Duodenal mucosa (tissue), 2 donors: ENCODE data around the gene CDH24.
A peak's percentile ranks its signal among the peaks of the same experiment; 100 is the strongest.
"Not testable (repeated sequence)": the region's sequence is repeated elsewhere in the genome, so short reads cannot be mapped to it uniquely, and the experiment has no call there.

ENCODE experiments used
- H3K27ac ChIP-seq: one replicate; pipeline ENCODE4 v1.7.0; 2013; ENCODE audit warnings: low read depth, low read length
- H3K27me3 ChIP-seq, 2 donors: one replicate each; pipeline ENCODE4 v1.7.0; 2013; ENCODE audit warnings: low read length in 2 of 2, control low read depth in 1 of 2; ENCODE audit not compliant: insufficient read depth in 2 of 2, control insufficient read depth in 1 of 2
- H3K36me3 ChIP-seq, 2 donors: one replicate each; pipeline ENCODE4 v1.7.0; 2013; ENCODE audit warnings: low read length in 2 of 2, control low read depth in 1 of 2; ENCODE audit not compliant: insufficient read depth in 2 of 2, control insufficient read depth in 1 of 2
- H3K4me1 ChIP-seq, 2 donors: one replicate each; pipeline ENCODE4 v1.7.0; 2013; ENCODE audit warnings: low read length in 2 of 2, control low read depth in 1 of 2; ENCODE audit not compliant: insufficient read depth in 2 of 2, control insufficient read depth in 1 of 2
- H3K4me3 ChIP-seq, 2 donors: one replicate each; pipeline ENCODE4 v1.7.0; 2013; ENCODE audit warnings: low read length in 2 of 2, low read depth in 1 of 2
- H3K9ac ChIP-seq, 2 donors: one replicate each; pipeline ENCODE4 v1.7.0; 2013; ENCODE audit warnings: low read length in 2 of 2, low read depth in 1 of 2
- H3K9me3 ChIP-seq, 2 donors: one replicate each; pipeline ENCODE4 v1.7.0; 2013; ENCODE audit warnings: low read length in 2 of 2, control low read depth in 1 of 2; ENCODE audit not compliant: control insufficient read depth in 1 of 2

The CDH24 gene

DNA sequence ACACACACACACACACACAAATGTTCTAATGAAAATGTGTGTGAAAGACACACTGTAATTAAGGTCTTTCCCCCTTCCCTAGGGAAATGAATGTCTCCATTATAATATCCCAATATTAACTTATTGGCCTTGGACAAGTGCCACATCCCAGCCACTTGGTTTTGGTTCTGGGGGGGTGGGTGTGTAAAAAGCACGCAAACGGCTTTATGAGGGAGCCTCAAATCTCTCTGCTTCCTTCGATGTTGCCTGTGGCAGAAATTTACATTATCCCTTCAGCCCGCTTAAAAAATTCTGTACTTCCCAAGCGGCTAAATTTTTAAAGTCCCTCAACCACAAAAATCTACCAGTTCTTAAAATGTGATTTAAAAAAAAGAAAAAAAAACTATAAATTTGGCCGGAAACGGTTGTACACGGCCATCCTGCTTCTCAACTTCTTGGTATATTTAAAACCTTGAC is 47.8 kb downstream of the CDH24 start:
- Histone ChIP-seq H3K9ac (peak overlapping the region; percentile 56 to 60), H3K36me3 (no peaks in the 10 kb centered on the region), H3K4me1 (peaks cover 14 to 30% of the 10 kb centered on the region in 2 donors), H3K9me3 (no peaks in the 10 kb centered on the region), H3K27me3 (no peaks in the 10 kb centered on the region), H3K4me3 (peak overlapping the region; percentile 75 to 76), H3K27ac (no peak overlapping the region)

DNA sequence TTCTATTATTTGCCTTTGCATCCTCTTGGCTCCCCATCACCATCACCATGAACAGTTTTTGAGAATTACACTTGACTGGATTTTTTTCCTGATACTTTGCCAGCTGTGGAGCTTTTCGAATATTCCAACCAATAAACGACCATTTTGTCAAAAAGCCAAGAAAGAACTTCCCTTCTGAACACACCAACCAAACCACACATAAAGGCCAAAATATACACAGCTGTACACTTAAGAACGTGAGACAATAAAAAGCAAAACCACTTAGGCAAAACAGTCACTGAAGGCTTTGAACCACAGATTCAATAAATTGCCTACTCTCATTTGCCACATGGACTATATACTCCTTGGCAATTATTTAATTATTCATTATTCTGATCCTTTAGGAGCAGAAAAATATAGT is 48.5 kb downstream of the CDH24 start:
- Histone ChIP-seq H3K27me3 (no peaks in the 10 kb centered on the region), H3K9me3 (no peaks in the 10 kb centered on the region), H3K4me3 (peak overlapping the region in 1 of 2 donors; percentile 7), H3K27ac (no peak overlapping the region), H3K9ac (peak overlapping the region in 1 of 2 donors; percentile 11), H3K36me3 (no peaks in the 10 kb centered on the region), H3K4me1 (peaks cover 14 to 30% of the 10 kb centered on the region in 2 donors)

DNA sequence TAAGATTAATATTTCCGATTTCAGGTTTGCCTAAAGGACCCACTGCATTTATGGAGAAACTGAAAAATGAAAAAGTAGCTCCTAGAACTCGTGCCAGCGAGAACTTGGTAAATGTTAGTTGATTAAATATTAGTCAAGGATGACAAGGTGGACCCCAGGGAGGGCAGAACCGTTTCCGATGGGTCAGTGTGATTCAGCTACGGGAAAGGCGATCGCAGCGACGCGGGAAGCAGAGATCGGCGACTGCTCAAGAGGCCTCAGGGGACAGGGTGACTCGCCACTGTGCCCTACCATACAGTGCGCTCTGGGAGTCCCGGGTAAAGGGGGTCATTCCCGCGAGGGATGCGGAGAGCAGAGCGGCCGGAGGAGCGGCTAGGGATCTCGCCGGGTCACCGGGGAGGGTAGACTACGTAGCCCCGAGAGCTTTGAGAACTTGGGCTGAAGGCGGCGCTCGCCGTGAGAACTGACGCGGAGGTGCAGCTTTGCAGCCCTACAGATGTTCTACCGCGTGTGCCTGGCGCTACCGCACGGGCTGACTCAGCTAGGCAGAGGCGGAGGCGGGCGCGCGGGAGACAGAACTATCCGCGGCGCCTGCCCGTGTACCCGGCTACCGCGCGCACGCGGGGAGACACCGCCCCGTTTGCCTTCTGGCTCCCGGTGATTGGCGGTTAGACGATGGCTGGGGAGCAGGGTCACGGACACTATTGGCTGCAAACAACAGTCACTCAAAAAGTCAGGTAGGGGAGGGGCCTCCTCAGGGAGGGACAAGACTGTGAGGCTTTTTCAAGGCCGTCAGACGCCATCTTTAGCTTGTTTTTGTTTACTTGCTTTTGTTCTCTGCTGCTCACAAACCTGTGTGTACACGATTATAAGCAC is 50.5 kb downstream of the CDH24 start:
- peak overlapping the region; percentile 92 to 97 for H3K9ac ChIP-seq
- H3K9me3 ChIP-seq = no peaks in the 10 kb centered on the region
- H3K27me3 ChIP-seq = no peaks in the 10 kb centered on the region
- H3K4me1 ChIP-seq = peaks cover 14 to 30% of the 10 kb centered on the region in 2 donors
- peak overlapping the region; percentile 92 to 95 for H3K4me3 ChIP-seq
- H3K27ac ChIP-seq = peak overlapping the region; percentile 83
- no peaks in the 10 kb centered on the region for H3K36me3 ChIP-seq

DNA sequence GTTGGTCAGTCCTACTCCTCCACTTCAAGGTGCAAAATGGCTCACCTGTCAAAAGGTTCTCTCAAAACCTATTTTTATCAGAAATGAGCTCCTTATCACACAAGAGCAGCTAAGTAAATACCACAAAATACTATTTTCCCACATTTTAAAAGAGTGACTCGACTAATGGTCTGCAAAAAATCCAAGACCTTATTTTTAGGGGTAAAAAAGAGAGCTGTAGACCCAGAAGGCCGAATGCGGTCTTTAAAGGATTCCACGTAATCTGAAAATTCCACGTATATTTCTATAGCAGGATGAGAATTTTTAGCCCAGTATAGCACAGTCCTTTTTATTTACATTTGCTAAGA is 51.2 kb downstream of the CDH24 start:
- H3K27ac ChIP-seq = peak overlapping the region; percentile 83
- no peaks in the 10 kb centered on the region for H3K27me3 ChIP-seq
- peak overlapping the region; percentile 92 to 95 for H3K4me3 ChIP-seq
- peaks cover 14 to 30% of the 10 kb centered on the region in 2 donors for H3K4me1 ChIP-seq
- H3K9ac ChIP-seq = peak overlapping the region; percentile 92 to 97
- H3K36me3 ChIP-seq = no peaks in the 10 kb centered on the region
- H3K9me3 ChIP-seq = no peaks in the 10 kb centered on the region

DNA sequence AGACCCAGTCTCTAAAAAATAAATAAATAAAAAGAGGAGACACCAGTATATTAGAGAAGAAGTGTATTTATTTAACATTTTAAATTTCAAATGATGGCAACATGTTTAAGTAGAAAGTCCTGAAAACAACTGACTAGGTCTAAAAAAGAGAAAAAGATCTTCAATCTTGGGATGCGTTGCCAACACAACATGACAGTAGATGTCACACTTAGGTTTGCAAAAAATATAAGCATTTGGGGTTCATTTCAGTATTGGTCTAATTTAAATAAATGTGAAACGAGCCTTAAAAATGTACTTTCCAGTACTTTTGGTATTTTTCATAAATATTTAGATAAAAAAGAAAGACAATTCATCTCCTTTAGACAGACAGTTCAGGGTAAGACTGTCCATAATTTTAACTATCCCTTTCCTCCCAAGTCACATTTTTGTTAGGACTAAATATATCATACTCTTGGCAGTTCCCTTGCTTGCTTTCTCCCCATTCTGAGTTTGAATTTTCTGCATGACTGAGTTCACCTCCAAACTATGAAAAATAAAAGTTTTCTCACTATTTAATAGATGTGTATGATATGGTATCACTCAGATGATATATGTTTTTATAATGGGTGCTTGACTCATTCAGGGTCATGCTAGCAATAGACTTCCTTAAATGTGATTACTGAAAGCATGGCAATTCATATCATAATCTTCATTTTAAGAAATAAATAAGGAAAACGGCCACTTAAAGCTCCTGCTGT is 51.7 kb downstream of the CDH24 start:
- Histone ChIP-seq H3K9me3 (no peaks in the 10 kb centered on the region), H3K4me3 (peak overlapping the region; percentile 92 to 95), H3K4me1 (peaks cover 14 to 30% of the 10 kb centered on the region in 2 donors), H3K27ac (no peak overlapping the region), H3K36me3 (no peaks in the 10 kb centered on the region), H3K9ac (peak overlapping the region in 1 of 2 donors; percentile 92), H3K27me3 (no peaks in the 10 kb centered on the region)

DNA sequence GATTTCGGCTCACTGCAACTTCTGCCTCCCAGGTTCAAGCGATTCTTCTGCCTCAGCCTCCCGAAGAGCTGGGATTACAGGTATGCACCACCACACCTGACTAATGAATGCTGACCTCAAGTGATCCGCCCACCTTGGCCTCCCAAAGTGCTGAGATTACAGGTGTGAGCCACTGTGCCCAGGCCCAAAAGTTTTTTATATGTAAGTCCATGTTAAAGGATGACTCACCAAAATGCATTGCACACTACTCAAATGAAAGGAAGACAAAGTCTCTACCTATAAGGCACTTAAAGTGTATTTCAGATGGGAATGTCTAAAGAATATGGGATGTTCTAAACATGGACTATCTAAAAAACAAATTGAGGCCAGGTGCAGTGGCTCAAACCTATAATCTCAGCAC is 53.0 kb downstream of the CDH24 start:
- H3K27me3 ChIP-seq, H3K36me3 ChIP-seq, H3K9me3 ChIP-seq, H3K4me3 ChIP-seq, H3K9ac ChIP-seq, H3K27ac ChIP-seq: not testable (repeated sequence)
- H3K4me1 ChIP-seq = peaks cover 14 to 26% of the 10 kb centered on the region in 2 donors

DNA sequence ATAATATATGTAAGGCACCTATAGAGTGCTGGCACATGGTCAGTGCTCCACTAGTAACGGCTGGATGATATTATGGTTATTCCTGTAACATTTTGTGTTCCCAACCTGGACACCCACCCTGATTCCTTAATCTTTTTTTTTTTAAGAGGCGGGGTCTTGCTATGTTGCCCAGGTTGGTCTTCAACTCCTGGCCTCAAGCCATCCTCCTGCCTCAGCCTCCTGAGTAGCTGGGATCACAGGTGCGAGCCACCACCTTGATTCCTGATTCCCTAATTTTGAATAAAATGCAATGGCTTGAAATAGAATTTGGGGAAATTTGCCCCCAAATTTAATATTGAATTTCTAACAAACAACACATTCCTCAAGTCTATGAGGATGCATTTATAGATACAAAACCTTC is 54.7 kb downstream of the CDH24 start:
- Histone ChIP-seq H3K27me3 (no peaks in the 10 kb centered on the region), H3K4me1 (peaks cover 8 to 12% of the 10 kb centered on the region in 2 donors), H3K9me3 (no peaks in the 10 kb centered on the region), H3K4me3 (no peak overlapping the region), H3K9ac (no peak overlapping the region), H3K27ac (no peak overlapping the region), H3K36me3 (no peaks in the 10 kb centered on the region)

DNA sequence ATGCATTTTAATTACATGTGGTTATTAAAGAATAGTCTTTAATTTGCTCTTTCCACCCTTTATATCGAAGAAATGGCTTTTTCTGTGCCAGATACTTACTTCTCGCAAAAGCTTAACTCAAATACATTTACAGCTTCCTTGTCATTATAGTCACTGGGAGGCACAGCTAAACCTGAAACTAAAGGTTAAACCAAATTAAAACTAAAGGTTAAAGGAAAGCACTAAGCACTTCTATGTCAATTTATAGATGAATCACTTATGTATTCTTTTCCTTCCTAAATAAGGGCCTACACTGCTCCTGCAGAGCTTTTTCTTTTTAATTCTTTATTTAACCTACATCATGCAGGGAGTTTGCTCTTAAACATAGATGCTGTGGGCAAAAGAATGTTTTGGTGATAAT is 56.5 kb downstream of the CDH24 start:
- Histone ChIP-seq H3K9ac (no peak overlapping the region), H3K27ac (no peak overlapping the region), H3K27me3 (no peaks in the 10 kb centered on the region)

DNA sequence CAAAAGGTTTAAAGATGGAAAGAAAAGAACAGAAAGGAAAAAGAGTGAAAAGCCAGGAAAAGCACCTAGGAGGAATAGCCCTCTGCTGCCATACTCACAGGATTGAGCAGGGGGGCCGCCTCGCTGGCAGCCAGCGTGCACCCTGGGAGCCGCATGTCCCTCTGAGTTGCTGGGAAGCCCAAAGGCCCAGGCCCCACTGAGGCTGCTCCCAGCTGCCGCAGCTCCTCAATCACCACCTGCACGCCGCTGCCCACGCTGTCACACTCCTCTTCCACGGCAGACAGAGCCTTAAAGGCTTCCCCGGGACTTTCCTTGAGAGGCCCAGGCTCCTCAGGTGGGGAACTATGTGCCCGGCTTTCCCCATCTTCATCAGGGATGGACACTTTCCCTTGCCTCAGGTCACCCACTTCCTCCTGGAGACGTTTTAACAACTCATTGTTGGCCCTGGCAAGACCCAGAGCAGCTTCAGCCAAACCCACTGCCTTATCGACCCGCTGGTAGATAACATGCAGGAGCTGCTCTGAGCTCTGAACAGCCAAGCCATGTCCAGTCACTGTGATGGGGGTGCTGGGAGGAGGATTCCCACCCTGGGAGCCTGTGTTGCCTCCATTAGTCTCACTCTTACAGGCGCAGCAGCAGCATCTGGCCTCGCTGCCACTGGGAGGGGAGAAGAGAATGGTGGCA is 58.8 kb downstream of the CDH24 start:
- H3K4me3 ChIP-seq = no peak overlapping the region
- H3K36me3 ChIP-seq = peaks cover 0 to 4% of the 10 kb centered on the region in 2 donors
- H3K9me3 ChIP-seq = no peaks in the 10 kb centered on the region
- H3K4me1 ChIP-seq = no peaks in the 10 kb centered on the region
- no peak overlapping the region for H3K9ac ChIP-seq
- H3K27ac ChIP-seq = no peak overlapping the region
- H3K27me3 ChIP-seq = no peaks in the 10 kb centered on the region

More for the DNA sequence above, 56.5 kb downstream of the CDH24 start:
- no peak overlapping the region for H3K4me3 ChIP-seq
- no peaks in the 10 kb centered on the region for H3K36me3 ChIP-seq
- H3K9me3 ChIP-seq = no peaks in the 10 kb centered on the region
- H3K4me1 ChIP-seq = peaks cover 0 to 2% of the 10 kb centered on the region in 2 donors
